ENCODE data around the gene PRRC2C.
"Not testable (repeated sequence)": the region's sequence is repeated elsewhere in the genome, so short reads cannot be mapped to it uniquely, and the experiment has no call there.

PRRC2C gene

GRCh38 chr1:171485375-171486047, at the start of gene PRRC2C:
Gene PRRC2C, plus strand, starts transcription at chr1:171485530. Its CDS starts 26,559 bp downstream, at chr1:171512089.
- peak; percentile 71 to 99 (median 94) for DNase-seq

GRCh38 chr1:171438441-171438840, 46.9 kb upstream of the PRRC2C start:
- no peak for DNase-seq

- not testable (repeated sequence) for DNase-seq
Observed at GRCh38 chr1:171440201-171440600, 45.1 kb upstream of the PRRC2C start.

- DNase-seq = not testable (repeated sequence)
Observed at GRCh38 chr1:171441278-171441895, 43.9 kb upstream of the PRRC2C start.

- no peak for DNase-seq
Observed at GRCh38 chr1:171446386-171446785, 38.9 kb upstream of the PRRC2C start.

GRCh38 chr1:171455967-171456366, 29.4 kb upstream of the PRRC2C start:
- peak in 2 of 58 donors; percentile 2 to 12 for DNase-seq

- peak in 4 of 58 donors; percentile 2 to 31 (median 4) for DNase-seq
Observed at GRCh38 chr1:171457412-171457811, 27.9 kb upstream of the PRRC2C start.

GRCh38 chr1:171460018-171460620, 25.2 kb upstream of the PRRC2C start:
- DNase-seq = no peak

- DNase-seq = no peak
Observed at GRCh38 chr1:171467626-171468025, 17.7 kb upstream of the PRRC2C start.

- no peak for DNase-seq
Observed at GRCh38 chr1:171468120-171468750, 17.1 kb upstream of the PRRC2C start.

GRCh38 chr1:171470726-171471125, 14.6 kb upstream of the PRRC2C start:
- DNase-seq = no peak

GRCh38 chr1:171472183-171472647, 13.1 kb upstream of the PRRC2C start:
- DNase-seq = no peak

- no peak for DNase-seq
Observed at GRCh38 chr1:171476829-171477228, 8.5 kb upstream of the PRRC2C start.

GRCh38 chr1:171477804-171478203, 7.5 kb upstream of the PRRC2C start:
- DNase-seq = no peak

- DNase-seq = no peak
Observed at GRCh38 chr1:171480035-171480434, 5.3 kb upstream of the PRRC2C start.

GRCh38 chr1:171484760-171485374, 463 bp upstream of the PRRC2C start:
- no peak for DNase-seq

- DNase-seq = peak in 35 of 58 donors; percentile 6 to 59 (median 43)
Observed at GRCh38 chr1:171486048-171486519, 754 bp downstream of the PRRC2C start.

- no peak for DNase-seq
Observed at GRCh38 chr1:171487038-171487437, 1.7 kb downstream of the PRRC2C start.

GRCh38 chr1:171488190-171488929, 3.0 kb downstream of the PRRC2C start:
- DNase-seq = no peak

- no peak for DNase-seq
Observed at GRCh38 chr1:171494076-171494475, 8.7 kb downstream of the PRRC2C start.

GRCh38 chr1:171495444-171495843, 10.1 kb downstream of the PRRC2C start:
- no peak for DNase-seq

Data from anterior cingulate cortex (tissue), 58 donors.